Stimulated activated CD4-positive, alpha-beta T cell treated with anti-CD3 and anti-CD28 coated beads, Interleukin-2, amount 100 ng/mL, for 48 hours (primary cell): ENCODE data around the gene RREB1.

Experiments used
- DNase-seq, 2 donors: peaks; one replicate each; pipeline ENCODE4 v3.0.0-alpha.2; 2020

RREB1 gene

GRCh38 chr6:7100753-7101081 lies 7.0 kb upstream of the RREB1 start:
- DNase-seq, result no peak

- no peak for DNase-seq
Observed at GRCh38 chr6:7101290-7101689, 6.5 kb upstream of the RREB1 start.

GRCh38 chr6:7104752-7105151 lies 3.0 kb upstream of the RREB1 start:
- DNase-seq, result no peak

GRCh38 chr6:7106215-7106751 lies 1.5 kb upstream of the RREB1 start:
- no peak for DNase-seq

GRCh38 chr6:7106752-7107577 lies 796 bp upstream of the RREB1 start:
- peak; percentile 41 to 52 for DNase-seq

- DNase-seq, result peak; percentile 30 to 44
Observed at GRCh38 chr6:7108196-7108963, 619 bp downstream of the RREB1 start.

- peak; percentile 19 for DNase-seq
Observed at GRCh38 chr6:7108964-7109836, 1.4 kb downstream of the RREB1 start.

GRCh38 chr6:7110092-7110792 lies 2.5 kb downstream of the RREB1 start:
- no peak for DNase-seq

GRCh38 chr6:7111095-7111690 lies 3.4 kb downstream of the RREB1 start:
- DNase-seq, result no peak

GRCh38 chr6:7112171-7112570 lies 4.4 kb downstream of the RREB1 start:
- no peak for DNase-seq

- peak in 1 of 2 donors; percentile 19 for DNase-seq
Observed at GRCh38 chr6:7112741-7113313, 5.1 kb downstream of the RREB1 start.

GRCh38 chr6:7114744-7115458 lies 7.1 kb downstream of the RREB1 start:
- DNase-seq, result no peak

- no peak for DNase-seq
Observed at GRCh38 chr6:7115543-7116231, 7.9 kb downstream of the RREB1 start.

- no peak for DNase-seq
Observed at GRCh38 chr6:7119272-7119801, 11.6 kb downstream of the RREB1 start.

GRCh38 chr6:7121700-7122241 lies 14.0 kb downstream of the RREB1 start:
- DNase-seq, result no peak

GRCh38 chr6:7122684-7123083 lies 14.9 kb downstream of the RREB1 start:
- DNase-seq, result no peak

- no peak for DNase-seq
Observed at GRCh38 chr6:7124114-7124513, 16.4 kb downstream of the RREB1 start.

GRCh38 chr6:7124636-7125035 lies 16.9 kb downstream of the RREB1 start:
- DNase-seq, result no peak

GRCh38 chr6:7125290-7125689 lies 17.5 kb downstream of the RREB1 start:
- no peak for DNase-seq

GRCh38 chr6:7126754-7127153 lies 19.0 kb downstream of the RREB1 start:
- DNase-seq, result no peak
